Upper lobe of left lung (tissue), 4 donors: ENCODE measurements around the gene PEPD.

Experiments
- EP300 ChIP-seq, 4 donors: sonication (generic); formaldehyde crosslinking; IDR thresholded peaks; one replicate each; pipeline ENCODE4 v1.5.1; 2017; ENCODE audit warnings: antibody characterized with exemption in 4 of 4, control low read depth in 2 of 4
- POLR2AphosphoS5 ChIP-seq, 2 donors: sonication (generic); formaldehyde crosslinking; IDR thresholded peaks; one replicate each; pipeline ENCODE4 v1.5.1; 2017; ENCODE audit warnings: antibody characterized with exemption in 2 of 2
- TF ChIP-seq, protein P1 (sequence below), 6 experiments: fragments of 450-650 bp in 4 of 6; fragments of 200-600 bp in 2 of 6; sonication (generic) in 2 of 6; IDR thresholded peaks; one replicate each; pipeline ENCODE4 v1.5.1; 2016 to 2019; ENCODE audit warnings: antibody characterized with exemption in 6 of 6

DNA sequence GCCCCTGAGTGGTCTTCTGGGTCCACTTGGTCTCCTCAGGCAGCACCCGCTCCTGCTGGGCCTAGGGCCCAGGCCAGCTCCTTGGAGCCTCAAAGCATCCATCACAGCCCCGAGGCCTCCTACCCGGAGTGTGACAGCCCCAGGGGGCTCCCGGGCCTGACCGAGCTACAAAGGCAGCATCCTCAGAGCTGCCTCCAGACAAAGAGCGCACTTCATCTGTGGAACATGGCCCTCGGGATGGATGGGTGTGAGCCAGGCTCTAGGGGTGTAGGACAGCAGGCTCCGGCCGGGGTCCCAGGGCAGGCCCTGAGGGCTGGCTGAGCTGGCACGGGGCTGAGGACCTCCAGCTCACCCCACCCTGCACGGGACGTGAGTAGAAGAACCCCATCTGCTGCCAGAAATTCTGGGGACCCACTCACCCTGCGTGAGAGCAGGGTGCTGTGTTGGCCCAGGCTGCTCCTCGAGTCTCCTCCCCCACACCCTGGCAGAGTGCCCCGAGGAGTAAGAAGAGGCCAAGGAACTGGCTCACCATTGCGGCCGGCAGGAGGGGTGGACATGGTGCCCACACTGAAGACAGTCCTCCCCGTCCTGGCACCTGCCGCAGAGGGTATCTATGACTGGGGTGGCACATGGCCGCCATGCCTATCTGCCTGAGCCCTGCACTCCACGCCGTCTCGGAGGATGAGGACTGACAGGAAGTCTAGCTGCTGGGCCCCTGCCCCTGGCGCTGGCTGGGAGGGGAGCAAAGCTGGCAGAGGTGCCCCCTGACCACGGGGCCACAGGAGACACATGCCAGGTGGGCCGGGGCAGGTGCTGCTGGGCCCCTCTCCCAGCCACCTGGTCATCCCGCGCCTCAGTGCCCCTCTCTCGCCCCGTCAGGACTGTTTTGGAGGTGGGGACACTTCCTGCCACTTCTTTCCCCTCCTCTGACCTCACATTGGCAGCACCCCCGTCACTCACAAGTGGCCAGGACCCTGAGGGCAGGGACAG is 125.7 kb downstream of the PEPD start:
- TF ChIP-seq, protein P1, sequence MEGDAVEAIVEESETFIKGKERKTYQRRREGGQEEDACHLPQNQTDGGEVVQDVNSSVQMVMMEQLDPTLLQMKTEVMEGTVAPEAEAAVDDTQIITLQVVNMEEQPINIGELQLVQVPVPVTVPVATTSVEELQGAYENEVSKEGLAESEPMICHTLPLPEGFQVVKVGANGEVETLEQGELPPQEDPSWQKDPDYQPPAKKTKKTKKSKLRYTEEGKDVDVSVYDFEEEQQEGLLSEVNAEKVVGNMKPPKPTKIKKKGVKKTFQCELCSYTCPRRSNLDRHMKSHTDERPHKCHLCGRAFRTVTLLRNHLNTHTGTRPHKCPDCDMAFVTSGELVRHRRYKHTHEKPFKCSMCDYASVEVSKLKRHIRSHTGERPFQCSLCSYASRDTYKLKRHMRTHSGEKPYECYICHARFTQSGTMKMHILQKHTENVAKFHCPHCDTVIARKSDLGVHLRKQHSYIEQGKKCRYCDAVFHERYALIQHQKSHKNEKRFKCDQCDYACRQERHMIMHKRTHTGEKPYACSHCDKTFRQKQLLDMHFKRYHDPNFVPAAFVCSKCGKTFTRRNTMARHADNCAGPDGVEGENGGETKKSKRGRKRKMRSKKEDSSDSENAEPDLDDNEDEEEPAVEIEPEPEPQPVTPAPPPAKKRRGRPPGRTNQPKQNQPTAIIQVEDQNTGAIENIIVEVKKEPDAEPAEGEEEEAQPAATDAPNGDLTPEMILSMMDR (IDR thresholded peaks at IDR 0.05), result no peak
- TF ChIP-seq POLR2AphosphoS5 (IDR thresholded peaks at IDR 0.05) (no peak), EP300 (IDR thresholded peaks at IDR 0.05) (no peak)
